ENCODE data around the gene HK2.

HK2 gene

DNA sequence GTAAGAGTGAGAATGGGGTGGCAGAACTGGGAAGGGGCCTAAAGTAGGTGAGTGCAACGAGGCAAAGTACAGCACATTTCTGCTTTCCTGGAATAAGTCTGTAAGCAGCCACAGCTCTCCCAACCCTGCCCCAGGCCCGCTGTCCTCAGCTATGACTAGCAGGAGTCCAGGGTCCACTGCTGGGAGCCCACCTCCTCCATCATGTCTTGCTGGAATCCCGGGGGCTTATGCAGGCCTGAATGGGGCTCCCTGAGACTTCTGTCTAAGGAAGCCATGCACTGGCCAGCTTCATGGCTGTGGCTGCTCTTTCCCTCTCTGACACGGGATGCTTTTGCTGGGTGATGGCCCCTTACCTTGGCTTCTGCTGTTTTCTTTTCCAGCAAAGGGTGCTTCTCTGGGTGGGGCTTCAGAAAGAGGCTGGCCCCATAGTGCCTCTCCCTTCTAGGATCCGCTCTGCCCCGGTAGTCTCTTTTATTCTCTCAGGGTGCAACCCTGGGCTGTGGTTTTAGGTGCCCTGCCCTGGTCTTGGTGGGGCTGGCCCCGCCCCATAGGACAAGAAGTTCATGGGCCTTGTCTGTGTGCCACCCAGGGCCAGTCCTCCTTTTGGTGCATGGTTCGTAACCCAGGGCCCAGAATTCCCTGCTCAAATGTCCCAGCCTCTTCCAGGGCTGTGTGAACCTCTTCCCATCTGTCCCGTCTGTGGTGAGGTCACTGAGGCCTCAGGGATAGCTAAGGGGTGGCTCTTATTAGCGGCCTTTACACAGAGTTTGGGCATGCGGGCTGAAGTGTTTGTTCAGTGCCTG is 90.7 kb downstream of the HK2 start:
- DNase-seq (ENCODE audit: insufficient read length, low spot score) (no peak), FAIRE-seq (no peak)
- no peak for TF ChIP-seq TAF1 (IDR thresholded peaks at IDR 0.05; ENCODE audit: low read depth, low read length)
- TF ChIP-seq POU2F2 (IDR thresholded peaks at IDR 0.05; ENCODE audit: low read depth, low read length) = no peak
- no peak for TF ChIP-seq PAX5 (IDR thresholded peaks at IDR 0.05; ENCODE audit: insufficient read depth, low read length, severe bottlenecking)
- TF ChIP-seq POLR2A (IDR thresholded peaks at IDR 0.05; ENCODE audit: low read depth, low read length) = no peak
- no peak for TF ChIP-seq POLR2AphosphoS5 (IDR thresholded peaks at IDR 0.05; ENCODE audit: low read depth, low read length)
- no peak for TF ChIP-seq SPI1 (IDR thresholded peaks at IDR 0.05; ENCODE audit: low read depth, low read length)

DNA sequence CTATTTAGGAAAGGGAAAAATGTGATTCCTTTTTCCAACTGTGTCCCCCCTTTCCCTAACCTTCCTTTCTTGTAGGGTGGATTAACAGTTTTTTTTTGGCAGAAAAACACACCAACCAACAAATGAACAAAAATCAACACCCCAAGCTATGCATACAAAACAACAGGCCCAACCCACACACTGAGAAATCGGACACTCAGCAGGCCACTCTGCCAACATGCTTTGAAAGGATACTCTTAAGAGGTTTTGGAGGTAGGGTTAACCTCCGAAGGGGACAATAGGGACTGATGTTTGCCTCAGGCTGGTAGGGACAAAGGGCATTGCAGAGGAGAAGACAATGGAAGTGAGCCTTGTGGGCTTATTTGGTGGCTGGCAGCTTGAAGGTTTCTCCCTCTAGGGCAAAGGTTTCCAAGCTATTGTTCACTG is 91.4 kb downstream of the HK2 start:
- TF ChIP-seq POU2F2 (IDR thresholded peaks at IDR 0.05; ENCODE audit: low read depth, low read length) (no peak), TAF1 (IDR thresholded peaks at IDR 0.05; ENCODE audit: low read depth, low read length) (no peak), POLR2A (IDR thresholded peaks at IDR 0.05; ENCODE audit: low read depth, low read length) (no peak), POLR2AphosphoS5 (IDR thresholded peaks at IDR 0.05; ENCODE audit: low read depth, low read length) (no peak), PAX5 (IDR thresholded peaks at IDR 0.05; ENCODE audit: insufficient read depth, low read length, severe bottlenecking) (no peak), SPI1 (IDR thresholded peaks at IDR 0.05; ENCODE audit: low read depth, low read length) (no peak)
- FAIRE-seq = no peak
- DNase-seq (ENCODE audit: insufficient read length, low spot score) = no peak

DNA sequence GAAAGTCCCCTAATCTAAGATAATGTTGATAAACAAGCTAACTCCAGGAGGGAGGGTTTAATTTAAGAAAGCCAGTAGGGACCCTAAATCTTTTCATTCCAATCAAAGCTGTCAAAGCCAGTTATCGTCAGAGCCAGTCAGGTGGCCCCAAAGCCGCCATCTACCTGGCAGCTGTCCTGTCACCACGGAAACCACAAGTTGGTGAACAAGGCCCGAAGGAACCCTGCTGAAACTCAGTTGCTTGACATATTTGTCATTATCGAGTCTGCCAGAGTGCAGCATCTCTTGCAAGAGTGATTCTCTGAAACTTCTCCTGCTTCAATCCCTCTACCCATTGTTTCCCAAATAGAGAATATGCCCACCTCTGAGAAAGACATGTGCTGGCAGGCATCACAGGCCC is 93.7 kb downstream of the HK2 start:
- DNase-seq (ENCODE audit: insufficient read length, low spot score) = no peak
- FAIRE-seq = no peak
- TF ChIP-seq POU2F2 (IDR thresholded peaks at IDR 0.05; ENCODE audit: low read depth, low read length) (no peak), POLR2A (IDR thresholded peaks at IDR 0.05; ENCODE audit: low read depth, low read length) (no peak), TAF1 (IDR thresholded peaks at IDR 0.05; ENCODE audit: low read depth, low read length) (no peak), SPI1 (IDR thresholded peaks at IDR 0.05; ENCODE audit: low read depth, low read length) (no peak), POLR2AphosphoS5 (IDR thresholded peaks at IDR 0.05; ENCODE audit: low read depth, low read length) (no peak), PAX5 (IDR thresholded peaks at IDR 0.05; ENCODE audit: insufficient read depth, low read length, severe bottlenecking) (no peak)

DNA sequence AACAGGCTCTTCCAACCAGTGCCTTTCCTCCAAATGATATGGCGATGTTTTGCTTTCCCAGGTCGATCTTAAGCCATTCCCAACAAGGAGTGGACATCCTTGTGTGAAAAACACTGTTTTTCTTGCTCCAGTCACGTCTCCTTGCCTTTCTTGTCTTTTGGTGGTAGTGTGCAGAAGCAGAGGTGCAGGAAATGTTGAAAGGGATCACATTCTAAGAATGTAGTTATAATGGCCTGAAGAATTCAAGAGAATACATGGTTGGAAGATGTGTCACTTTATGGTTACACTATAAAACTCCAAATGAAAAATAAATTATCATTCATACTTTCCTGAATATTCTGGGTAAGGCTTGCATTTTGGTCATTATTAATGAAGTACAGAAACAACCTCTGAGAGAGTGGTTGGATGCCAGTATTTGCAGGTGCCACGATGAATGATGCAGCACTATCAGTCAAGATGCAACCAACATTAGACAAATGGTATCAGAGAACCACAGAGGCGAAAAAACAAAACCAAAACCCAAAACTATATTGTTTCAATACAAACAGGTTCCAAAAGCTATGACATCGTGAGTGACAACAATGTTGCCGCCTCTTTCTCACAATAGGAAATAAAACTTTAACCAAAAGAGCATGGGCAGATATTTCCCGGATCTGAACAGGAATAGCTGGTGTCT is 97.0 kb downstream of the HK2 start:
- no peak for TF ChIP-seq TAF1 (IDR thresholded peaks at IDR 0.05; ENCODE audit: low read depth, low read length)
- no peak for TF ChIP-seq PAX5 (IDR thresholded peaks at IDR 0.05; ENCODE audit: insufficient read depth, low read length, severe bottlenecking)
- TF ChIP-seq POU2F2 (IDR thresholded peaks at IDR 0.05; ENCODE audit: low read depth, low read length) = no peak
- TF ChIP-seq POLR2A (IDR thresholded peaks at IDR 0.05; ENCODE audit: low read depth, low read length) = no peak
- TF ChIP-seq POLR2AphosphoS5 (IDR thresholded peaks at IDR 0.05; ENCODE audit: low read depth, low read length) = no peak
- TF ChIP-seq SPI1 (IDR thresholded peaks at IDR 0.05; ENCODE audit: low read depth, low read length) = no peak
- FAIRE-seq = no peak
- DNase-seq (ENCODE audit: insufficient read length, low spot score) = no peak

DNA sequence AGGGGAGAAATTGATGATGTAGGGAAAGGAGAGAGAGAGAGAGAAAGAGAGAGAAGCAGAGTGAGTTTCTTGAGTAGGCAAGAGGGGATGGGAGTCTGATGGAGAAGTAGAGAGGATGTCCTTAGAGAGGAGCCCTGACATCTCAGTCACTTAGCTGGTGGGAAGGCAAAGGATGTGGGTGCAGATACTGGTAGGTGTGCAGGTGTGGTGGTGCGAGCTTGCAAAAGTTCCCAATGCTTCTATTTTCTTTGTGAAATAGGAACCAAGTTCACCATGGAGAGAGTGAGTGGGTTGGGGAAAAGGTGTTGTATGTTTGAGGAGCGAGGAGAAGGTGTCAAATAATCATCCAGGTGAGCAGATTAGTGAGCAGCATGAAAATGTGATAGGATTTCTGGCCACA is 98.0 kb downstream of the HK2 start:
- DNase-seq (ENCODE audit: insufficient read length, low spot score) = no peak
- no peak for TF ChIP-seq PAX5 (IDR thresholded peaks at IDR 0.05; ENCODE audit: insufficient read depth, low read length, severe bottlenecking)
- no peak for TF ChIP-seq POU2F2 (IDR thresholded peaks at IDR 0.05; ENCODE audit: low read depth, low read length)
- TF ChIP-seq SPI1 (IDR thresholded peaks at IDR 0.05; ENCODE audit: low read depth, low read length) = no peak
- no peak for TF ChIP-seq POLR2AphosphoS5 (IDR thresholded peaks at IDR 0.05; ENCODE audit: low read depth, low read length)
- FAIRE-seq = no peak

DNA sequence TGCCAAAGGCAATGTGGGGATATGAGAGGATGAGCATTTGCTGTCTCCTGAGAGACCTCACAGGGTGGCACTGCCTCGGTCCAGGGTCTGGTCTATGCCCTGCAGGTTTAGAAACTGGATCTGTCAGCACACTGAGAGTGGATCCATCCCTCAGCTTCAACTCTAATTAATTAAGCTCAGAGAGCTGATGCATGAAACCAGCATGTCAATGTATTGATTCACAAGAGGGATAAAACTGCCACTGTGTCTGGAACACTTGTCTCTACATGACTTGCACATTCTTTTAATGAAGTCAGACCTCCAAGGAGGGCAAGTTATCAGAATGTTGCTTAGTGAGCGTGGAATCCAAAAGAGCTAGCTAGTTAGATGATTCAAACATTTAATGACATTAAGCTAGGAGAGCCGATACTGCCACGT is 102.1 kb downstream of the HK2 start:
- FAIRE-seq (no peak), DNase-seq (ENCODE audit: insufficient read length, low spot score) (no peak)
- no peak for TF ChIP-seq SPI1 (IDR thresholded peaks at IDR 0.05; ENCODE audit: low read depth, low read length)
- TF ChIP-seq TAF1 (IDR thresholded peaks at IDR 0.05; ENCODE audit: low read depth, low read length) = no peak
- no peak for TF ChIP-seq POLR2AphosphoS5 (IDR thresholded peaks at IDR 0.05; ENCODE audit: low read depth, low read length)
- no peak for TF ChIP-seq POU2F2 (IDR thresholded peaks at IDR 0.05; ENCODE audit: low read depth, low read length)
- no peak for TF ChIP-seq POLR2A (IDR thresholded peaks at IDR 0.05; ENCODE audit: low read depth, low read length)
- no peak for TF ChIP-seq PAX5 (IDR thresholded peaks at IDR 0.05; ENCODE audit: insufficient read depth, low read length, severe bottlenecking)

DNA sequence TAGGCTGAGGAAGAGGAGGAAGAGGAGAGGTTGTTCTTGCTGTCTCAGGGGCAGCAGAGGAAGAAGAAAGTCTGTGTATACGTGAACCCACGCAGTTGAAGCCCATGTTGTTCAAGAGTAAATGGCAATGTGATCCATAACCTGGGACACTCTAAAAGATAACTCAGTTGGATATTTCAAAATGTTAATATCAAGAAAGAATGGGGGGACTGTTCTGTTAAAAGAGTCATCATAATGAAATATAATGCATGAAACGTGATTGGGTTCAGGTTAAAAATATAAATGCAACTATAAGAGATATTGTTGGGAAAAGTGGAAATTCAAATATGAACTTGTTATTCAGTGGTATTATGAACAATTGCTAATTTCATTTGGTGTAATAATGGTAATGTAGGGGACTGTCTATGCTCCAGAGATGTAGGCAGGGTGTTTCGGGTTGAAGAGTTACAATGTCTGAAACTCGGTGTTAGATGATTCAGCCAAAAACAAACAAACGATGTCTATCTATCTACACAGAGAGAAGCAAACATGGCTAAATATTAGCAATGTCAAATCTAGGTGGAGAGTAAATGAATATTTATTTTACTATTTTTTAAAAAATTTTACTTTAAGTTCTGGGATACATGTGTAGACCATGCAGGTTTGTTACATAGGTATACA is 103.4 kb downstream of the HK2 start:
- DNase-seq (ENCODE audit: insufficient read length, low spot score) (no peak), FAIRE-seq (no peak)

DNA sequence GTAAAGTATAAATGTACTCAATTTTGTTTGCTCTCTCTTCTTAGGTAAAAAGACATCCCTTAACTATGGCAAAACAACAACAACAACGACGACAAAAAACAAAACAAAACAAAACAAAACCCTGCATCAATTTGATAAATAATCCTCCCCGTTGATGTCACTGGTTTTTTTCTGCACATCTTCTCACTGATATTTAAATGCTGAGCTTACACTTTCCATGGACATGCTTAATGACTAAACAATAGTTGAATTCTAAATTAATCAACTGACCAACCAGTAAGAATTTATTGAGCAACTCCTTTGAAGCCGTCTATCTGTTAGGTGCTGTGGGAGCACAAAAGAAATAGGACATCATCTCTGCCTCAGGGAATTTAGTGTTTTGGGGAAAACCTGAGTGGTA is 104.3 kb downstream of the HK2 start:
- FAIRE-seq = no peak
- no peak for DNase-seq (ENCODE audit: insufficient read length, low spot score)
- no peak for TF ChIP-seq POU2F2 (IDR thresholded peaks at IDR 0.05; ENCODE audit: low read depth, low read length)
- no peak for TF ChIP-seq SPI1 (IDR thresholded peaks at IDR 0.05; ENCODE audit: low read depth, low read length)
- TF ChIP-seq TAF1 (IDR thresholded peaks at IDR 0.05; ENCODE audit: low read depth, low read length) = no peak

More for the DNA sequence above, 103.4 kb downstream of the HK2 start:
- TF ChIP-seq POU2F2 (IDR thresholded peaks at IDR 0.05; ENCODE audit: low read depth, low read length) = no peak

DNA sequence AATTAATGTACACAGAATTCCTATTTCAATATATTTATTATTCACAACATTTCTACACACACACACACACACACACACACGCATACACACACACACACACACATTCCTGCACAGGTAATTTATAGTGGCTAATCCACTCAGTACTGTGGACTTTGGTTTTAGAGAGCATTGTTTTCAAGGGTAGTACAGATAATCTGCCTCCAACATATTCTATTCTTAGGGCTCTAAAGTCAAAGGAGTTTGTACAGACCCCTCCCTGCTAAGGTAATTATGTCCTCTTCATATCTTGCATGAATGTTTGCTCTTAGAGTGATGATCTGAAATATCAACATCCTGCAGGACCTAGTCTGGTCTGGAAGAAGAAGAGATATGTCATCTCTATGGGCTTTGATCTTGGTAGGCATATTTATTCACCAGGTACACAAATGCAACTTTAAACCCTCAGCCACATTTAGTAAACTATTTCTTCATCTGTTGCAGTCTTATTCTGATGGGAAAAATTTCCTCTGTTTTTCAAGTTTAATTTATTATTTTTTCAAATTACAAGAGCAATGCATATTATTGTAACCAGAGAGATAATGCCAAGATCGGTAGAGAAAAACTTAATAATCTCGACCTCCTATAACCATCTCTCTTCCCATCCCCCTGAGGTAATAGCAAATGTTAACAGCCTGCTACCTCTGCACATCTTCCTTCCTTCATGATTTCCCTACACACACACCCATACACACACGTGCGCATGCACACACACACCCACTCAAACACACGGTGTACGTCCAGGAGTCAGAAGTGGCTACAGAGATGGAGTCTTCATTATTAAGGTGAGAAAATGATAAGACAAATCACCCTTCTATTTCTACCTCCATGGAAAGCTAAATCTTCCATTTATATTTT is 106.2 kb downstream of the HK2 start:
- FAIRE-seq (no peak), DNase-seq (ENCODE audit: insufficient read length, low spot score) (no peak)
- TF ChIP-seq TAF1 (IDR thresholded peaks at IDR 0.05; ENCODE audit: low read depth, low read length) = no peak
- TF ChIP-seq POLR2A (IDR thresholded peaks at IDR 0.05; ENCODE audit: low read depth, low read length) = no peak
- no peak for TF ChIP-seq POU2F2 (IDR thresholded peaks at IDR 0.05; ENCODE audit: low read depth, low read length)
- TF ChIP-seq PAX5 (IDR thresholded peaks at IDR 0.05; ENCODE audit: insufficient read depth, low read length, severe bottlenecking) = no peak
- TF ChIP-seq POLR2AphosphoS5 (IDR thresholded peaks at IDR 0.05; ENCODE audit: low read depth, low read length) = no peak
- no peak for TF ChIP-seq SPI1 (IDR thresholded peaks at IDR 0.05; ENCODE audit: low read depth, low read length)

All from GM12891 (cell line).